ENCODE data around the gene C18orf54.

GRCh38 chr18:54359233-54359632 lies 1.5 kb downstream of the C18orf54 start:
- TF ChIP-seq SUZ12 (IDR thresholded peaks at IDR 0.05) (no peak), SP1 (IDR thresholded peaks at IDR 0.05) (no peak)
